Stimulated activated CD4-positive, alpha-beta T cell treated with anti-CD3 and anti-CD28 coated beads, Interleukin-1b, Interleukin-23, amount 100 ng/mL, for 1 hour (primary cell): ENCODE results near the gene CYP4F11.
"Not testable (repeated sequence)": the region's sequence is repeated elsewhere in the genome, so short reads cannot be mapped to it uniquely, and the experiment has no call there.

Experiments used
- DNase-seq, 2 donors: peaks; one replicate each; pipeline ENCODE4 v3.0.0-alpha.2; 2020; ENCODE audit warnings: low read depth in 2 of 2

Gene CYP4F11

DNA sequence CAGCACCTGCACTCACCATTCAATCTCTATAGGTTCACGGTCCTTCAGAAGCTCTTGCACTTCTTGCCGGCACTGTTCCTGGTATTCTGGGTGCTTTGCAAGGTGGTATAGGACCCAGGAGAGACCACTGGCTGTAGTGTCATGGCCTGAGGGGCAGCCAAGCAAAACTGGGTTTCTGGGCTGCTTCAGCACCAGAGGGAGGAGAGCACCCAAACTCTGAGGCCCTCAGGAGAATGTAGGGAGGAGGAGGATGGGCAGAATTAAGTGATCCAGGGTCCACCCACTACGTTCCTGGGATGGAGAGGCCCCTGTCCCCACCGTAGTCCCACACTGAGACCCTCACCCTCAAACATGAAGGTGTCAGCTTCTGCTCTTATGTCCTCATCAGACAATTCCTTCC, 12.3 kb downstream of the CYP4F11 start:
- no peak for DNase-seq

DNA sequence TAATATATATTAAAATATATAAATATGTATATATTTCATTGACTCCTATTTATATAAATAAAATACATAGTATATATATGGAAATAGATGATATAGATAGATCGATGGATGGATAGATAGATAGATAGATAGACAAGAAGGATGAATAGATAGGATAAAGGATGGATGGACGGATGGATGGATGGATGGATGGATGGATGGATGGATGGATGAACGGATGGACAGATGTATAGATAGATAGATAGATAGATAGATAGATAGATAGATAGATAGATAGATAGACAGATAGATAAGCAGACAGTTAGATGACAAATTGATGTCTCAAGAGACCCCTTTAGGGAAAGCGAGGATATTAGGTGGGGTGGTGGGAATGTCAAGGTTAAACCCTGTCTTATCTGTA, 15.1 kb downstream of the CYP4F11 start:
- no peak for DNase-seq

DNA sequence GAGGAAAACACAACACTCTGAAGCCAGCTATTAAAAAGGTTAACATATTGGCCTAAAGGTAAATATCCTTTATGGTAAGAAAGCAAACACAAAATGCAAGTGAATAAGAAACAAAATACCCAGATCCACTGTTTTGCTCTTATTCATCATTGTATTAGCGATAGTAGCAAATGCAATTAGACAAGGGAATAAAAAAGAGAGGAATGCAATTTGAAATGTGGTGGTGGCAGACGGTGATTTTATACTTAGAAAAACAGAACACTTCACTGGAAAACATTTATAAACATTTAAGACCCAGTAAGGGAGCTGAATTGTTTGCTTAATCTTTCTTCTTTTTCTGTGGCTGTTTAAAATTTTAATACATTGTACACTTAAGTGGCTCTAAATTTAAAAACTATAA, 19.2 kb downstream of the CYP4F11 start:
- DNase-seq = no peak

DNA sequence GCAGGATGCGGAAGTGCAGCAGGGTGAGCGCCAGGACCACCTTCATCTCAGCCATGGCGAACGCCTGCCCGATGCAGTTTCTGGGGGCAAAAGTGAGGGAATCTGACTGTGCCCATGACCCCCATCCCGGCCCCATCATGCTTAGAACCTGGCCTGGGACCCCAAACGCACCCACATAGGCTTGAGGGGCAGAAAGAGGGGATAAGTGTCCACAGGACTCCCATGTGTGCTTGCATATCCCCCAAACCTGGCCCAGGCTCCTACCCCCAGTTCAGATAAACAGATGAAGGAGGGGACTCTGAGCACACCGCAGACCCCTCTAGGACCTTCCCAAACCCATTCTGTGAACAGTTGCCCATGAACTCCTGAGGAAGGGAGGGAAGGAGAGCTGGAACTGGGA, 20.5 kb downstream of the CYP4F11 start:
- DNase-seq = no peak

DNA sequence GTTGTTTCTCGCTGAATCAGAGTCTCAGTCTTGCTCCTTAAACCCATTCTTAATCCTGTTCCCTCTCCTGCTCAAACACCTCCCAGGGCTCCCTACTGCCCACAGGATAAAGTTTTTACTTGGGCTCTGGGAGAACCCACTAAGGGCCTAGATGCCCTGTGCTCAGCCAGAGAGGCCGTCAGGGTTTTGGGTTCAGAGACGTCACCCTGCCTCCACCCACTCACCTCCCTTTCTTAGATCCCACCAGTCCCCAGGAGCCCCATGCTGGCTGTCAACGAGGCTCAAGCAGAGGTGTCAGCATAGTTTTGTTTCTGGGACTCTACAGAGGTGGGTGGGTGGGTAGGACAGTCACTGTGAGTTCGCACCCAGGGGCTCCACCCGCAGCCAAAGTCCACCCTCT, 20.9 kb downstream of the CYP4F11 start:
- no peak for DNase-seq

DNA sequence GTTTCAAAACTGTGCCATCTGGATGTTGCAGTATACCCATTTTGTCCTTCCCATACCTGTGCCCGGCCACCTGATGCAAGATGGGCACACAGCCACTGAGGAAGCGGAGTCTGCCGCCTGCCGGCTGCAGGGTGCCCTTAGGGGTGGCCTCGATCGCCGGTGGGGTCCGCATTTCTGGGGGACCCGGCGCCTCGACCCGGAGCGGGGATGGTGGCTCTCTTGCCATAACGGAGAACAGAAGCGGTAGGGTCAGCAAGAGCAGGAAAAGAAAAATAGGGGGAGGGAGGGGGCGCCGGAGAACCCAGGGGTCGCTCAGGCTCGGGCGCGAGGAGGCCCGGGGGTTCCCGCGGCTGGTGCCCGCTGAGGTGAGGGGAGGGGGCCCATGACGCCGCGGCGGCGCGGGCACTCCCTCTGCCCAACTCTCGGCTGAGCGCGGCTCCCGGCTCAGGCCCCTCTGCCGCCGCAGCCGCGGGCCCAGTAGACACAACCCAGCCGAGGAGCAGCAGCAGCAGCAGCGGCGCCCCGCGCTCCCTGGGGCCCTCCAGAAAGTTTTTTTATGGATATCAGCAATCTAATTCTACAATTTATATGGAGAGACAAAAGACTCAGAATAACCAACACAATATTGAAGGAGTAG, 22.6 kb downstream of the CYP4F11 start:
- DNase-seq = no peak

DNA sequence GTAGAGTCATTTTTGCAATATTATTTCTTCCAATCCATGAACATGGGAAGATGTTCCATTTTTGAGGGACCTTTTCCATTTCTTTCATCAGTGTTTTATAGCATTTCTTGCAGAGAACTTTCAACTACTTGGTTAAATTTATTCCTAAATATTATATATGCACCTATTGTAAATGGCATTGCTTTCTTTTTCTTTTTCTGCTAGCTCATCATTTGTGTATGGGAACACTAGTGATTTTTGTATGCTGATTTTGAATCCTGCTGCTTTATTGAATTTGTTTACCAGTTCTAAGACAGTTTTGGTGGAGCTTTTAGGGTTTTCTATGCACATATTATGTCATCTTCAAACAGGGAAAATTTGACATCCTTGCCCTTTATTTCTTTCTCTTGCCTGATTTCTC, 29.3 kb downstream of the CYP4F11 start:
- DNase-seq = no peak

DNA sequence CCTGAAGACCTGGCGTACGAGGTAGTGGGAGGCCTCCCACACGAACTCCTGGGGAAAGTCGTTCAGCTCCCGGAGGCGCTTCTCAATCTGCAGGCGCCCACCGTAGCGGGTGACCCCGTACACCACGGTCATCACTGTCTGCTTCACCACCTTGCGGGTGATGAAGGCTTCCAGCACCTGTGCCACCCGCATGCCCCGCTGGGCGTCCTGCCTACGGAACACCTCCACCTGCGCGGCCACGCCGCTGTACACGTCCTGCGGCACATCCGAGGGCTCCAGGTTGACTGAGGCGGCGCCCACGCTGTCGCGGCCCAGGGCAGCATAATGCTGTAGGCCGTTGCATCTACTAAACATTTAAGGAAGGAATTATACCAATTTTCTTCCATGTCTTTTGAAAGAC, 31.4 kb downstream of the CYP4F11 start:
- not testable (repeated sequence) for DNase-seq

DNA sequence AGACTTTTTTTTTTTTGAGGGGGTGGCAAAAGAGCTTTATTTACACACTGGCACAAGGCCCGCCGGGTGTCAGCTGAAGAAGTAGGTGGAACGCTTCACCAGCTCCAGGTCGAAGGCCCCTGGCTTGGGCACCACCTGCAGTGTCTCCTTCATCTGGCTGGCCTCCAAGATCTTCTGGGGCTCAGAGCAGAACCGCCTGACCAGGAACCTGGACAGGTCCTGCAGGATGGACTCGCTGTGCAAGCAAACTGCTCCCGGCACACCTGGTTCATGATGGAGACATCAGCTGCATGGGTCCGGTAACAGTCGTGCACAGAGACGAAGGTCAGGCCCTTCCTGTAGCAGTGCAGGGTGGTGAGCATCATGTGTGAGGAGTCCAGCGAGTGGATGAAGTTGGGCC, 32.1 kb downstream of the CYP4F11 start:
- no peak for DNase-seq

DNA sequence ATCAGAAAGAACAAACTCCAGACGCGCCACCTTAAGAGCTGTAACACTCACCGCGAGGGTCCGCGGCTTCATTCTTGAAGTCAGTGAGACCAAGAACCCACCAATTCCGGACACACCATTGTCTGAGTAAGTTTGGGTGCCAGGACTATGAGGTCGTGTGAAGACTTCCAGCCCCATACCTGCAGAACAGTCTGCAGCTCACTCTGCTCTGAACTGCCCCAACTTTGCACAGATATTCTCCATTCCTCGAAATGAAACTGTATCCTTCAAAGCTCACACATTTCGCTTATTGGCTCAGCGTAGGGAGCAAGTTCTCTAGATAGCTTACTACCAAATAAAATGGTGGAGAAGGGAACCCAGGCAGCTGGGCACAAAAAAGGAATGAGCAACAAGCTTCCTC, 33.8 kb downstream of the CYP4F11 start:
- DNase-seq = no peak

DNA sequence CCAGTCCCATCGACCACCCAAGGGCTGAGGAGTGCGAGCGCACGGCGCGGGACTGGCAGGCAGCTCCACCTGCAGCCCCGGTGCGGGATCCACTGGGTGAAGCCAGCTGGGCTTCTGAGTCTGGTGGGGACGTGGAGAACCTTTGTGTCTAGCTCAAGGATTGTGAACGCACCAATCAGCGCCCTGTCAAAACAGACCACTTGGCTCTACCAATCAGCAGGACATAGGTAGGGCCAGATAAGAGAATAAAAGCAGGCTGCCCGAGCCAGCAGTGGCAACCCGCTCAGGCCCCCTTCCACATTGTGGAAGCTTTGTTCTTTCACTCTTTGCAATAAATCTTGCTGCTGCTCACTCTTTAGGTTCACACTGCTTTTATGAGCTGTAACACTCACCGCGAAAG, 34.3 kb downstream of the CYP4F11 start:
- not testable (repeated sequence) for DNase-seq

DNA sequence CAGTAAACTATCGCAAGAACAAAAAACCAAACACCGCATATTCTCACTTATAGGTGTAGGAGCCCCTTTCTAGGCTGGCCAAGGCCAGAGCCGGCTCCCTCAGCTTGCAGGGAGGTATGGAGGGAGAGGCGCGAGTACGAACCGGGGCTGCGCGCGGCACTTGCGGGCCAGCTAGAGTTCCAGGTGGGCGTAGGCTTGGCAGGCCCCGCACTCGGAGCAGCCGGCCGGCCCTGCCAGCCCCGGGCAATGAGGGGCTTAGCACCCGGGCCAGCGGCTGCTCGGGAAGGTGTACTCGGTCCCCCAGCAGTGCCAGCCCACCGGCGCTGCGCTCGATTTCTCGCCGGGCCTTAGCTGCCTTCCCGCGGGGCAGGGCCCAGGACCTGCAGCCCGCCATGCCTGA, 34.8 kb downstream of the CYP4F11 start:
- DNase-seq = not testable (repeated sequence)

DNA sequence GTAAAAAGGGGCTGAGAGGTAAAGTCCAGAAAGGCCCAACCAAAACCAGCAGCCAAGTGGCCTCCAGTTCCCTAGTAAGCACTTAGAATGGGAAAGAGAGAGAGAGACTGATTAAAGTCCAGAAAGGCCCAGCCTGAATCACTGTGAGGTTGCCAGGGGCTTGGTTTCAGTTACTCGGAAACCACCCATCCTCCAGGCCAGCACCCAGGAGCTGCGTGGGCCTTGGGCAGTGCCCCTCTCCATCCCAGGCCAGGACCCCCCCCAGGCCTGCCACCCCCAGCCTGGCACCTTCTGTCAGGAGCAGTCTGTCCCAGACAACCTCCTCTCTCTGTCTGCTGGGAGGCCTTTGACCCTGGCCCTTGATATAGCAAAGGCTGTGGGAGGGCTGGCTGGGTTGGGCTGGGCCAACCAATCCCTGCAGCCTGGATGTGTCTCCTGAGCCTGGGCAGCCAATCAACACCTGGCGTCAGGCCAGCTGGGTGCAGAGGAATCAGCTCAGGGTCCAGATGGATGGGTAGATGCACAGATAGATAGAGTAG, 36.5 kb downstream of the CYP4F11 start, which contains the start of gene CYP4F2:
CYP4F2 (minus strand) TSS at position 337 of the 539 bp plus-strand sequence. CDS start 463 bp downstream, outside the sequence.
- DNase-seq = no peak

DNA sequence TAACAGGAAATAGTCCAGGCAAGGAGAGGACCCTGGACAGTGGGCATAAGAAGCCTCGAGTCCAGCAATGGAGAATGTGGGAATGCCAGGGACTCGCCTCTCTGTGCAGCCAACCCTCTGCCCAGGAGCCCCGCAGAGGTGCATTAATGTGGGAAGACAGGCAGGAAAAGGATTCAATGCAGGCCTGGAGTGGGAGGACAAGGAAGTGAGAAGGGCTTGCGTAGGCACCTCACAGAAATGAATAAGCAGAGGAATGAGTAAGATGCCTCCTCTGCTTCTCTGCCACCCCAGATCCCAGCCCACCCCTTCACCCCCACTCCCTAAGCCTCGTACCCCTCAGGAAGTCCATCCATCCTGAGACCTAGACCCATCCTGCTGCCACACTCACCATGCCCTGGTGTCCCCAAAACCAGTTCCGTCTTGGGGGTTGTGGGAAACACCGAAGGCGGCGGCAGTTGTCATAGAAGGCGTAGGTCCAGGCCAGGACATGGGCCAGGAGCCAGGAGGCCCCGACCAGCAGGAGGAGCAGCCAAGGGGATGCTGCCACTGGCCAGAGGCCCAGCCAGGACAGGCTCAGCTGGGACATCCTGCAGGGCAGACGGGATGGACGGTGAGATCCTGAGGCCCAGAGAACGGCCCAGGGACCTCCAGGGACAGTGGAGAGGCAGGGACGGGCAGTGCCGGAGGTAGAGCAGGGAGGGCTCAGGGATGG, 37.1 kb downstream of the CYP4F11 start:
- DNase-seq = no peak

DNA sequence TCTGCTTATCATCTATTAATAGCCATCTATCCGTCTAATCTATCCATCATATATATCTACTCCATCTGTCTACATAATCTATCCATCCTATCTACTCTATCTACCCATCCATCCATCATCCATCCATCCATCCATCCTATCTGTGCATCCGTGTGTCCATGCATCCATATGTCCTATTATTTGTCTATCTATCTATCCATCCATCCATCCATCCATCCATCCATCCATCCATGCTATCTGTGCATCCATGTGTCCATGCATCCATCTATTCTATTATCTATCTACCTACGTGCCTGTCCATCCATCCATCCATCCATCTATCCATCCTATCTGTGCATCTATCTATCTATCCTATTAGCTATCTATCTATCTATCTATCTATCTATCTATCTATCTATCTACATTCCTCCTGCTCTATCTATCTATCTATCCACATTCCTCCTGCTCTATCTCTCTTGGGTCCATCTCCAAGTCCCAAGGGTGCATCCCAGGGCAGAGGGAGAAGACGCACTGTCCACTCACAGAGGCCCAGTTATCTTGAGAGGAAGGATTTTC, 38.4 kb downstream of the CYP4F11 start:
- DNase-seq = no peak

DNA sequence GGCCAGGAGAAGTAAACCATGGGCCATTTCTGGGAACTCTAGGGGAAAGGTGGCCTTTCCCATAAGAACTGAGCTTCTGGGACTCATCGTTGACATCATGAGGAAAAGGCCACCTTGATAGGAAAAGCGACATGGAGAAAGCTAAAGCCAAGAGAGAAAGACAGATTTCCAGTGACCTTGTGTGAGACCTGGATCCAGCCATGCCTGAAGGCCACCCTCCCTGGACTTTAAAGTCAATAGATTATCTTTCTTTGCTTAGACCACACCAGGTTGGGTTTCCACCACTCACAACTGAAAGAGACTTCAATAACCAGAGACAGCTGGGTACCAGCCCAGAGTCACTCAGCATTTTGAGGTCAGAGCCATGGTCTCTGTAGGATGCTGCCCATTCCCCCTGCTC, 40.0 kb downstream of the CYP4F11 start:
- DNase-seq = no peak

DNA sequence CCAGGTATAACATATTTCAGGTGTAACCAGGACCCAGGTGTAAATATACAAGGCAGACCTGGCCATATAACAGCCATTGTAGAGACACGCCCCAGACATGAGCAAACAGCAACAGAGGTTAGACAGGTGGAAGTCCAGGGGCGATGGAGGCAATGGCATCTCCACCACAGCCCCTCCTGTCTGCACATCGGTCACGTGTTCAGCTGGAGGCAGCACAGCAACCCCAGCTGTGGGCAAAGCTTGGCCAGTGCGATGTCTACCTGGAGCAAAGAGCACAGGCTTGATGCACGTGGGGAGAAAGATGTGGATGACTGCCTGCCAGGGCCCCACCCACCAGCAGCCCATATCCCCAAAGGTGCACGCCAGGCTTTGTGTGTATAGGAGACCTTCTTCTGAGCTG, 40.9 kb downstream of the CYP4F11 start:
- DNase-seq = no peak

DNA sequence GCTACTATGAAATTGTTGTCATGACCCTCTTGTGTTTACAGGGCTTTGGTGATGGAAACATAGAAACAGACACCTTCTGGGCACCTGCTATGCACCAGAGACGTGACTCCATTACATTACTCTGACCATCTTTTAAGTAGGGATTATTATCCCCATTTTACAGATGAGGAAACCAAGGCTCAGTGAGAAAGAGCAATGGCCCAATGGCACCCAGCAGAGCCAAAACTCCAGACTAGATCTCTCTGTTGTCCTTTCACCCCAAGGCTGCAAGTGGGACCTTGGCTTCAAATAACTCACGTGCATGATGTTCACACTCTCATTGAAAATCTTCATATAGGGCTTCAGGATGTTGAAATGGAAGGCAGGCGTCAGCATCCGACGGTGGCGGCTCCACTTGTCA, 42.3 kb downstream of the CYP4F11 start:
- DNase-seq = no peak

DNA sequence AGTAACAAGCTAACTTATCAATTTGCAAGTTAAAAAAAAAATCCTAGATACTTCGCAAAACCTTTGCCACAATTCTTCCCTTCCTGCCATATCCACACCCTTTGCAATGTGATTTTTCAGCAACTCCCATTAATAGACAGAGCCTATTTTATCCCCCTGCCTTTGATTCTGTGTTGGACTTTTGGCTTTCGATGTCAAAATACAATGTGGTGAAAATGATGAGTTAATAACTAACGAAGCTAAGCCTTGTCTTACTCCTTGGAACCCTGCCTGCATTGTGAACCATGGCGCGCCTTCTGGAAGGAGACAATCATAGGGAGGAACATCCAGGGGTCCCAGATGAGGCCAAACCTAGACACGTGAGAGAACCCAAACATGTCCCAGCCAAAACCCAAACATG, 42.9 kb downstream of the CYP4F11 start:
- no peak for DNase-seq

DNA sequence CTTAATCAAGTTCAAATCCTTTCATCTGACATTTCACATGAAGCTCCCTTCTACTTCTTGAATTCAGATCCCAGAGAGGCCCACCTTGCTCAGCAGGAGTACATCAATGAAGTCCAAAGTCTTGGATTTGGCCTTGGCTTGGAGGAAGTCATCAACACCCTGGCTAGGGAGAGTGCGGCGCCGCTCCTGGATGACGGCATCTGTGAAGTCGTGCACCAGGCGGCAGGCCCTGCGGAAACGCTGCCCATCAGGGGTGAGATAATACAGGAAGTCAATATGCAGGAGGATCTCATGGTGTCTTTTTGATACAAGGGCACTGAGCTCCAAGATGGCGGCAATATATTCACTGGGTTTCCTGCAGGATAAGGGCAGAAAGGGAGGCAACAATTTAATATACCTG, 45.0 kb downstream of the CYP4F11 start:
- DNase-seq = not testable (repeated sequence)

DNA sequence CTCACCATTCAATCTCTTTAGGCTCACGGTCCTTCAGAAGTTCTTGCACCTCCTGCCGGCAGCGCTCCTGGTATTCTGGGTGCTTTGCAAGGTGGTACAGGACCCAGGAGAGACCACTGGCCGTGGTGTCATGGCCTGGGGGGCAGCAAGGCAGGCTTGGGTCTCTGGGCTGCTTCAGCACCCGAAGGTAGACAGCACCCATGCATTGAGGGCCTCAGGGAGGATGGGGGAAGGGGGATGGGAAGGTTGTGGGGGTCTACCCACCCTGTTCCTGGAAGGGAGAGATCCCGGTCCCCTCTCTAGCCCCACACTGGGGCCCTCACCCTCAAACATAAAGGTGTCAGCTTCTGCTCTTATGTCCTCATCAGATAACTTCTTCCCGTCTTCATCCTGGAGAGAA, 48.4 kb downstream of the CYP4F11 start:
- DNase-seq = no peak

DNA sequence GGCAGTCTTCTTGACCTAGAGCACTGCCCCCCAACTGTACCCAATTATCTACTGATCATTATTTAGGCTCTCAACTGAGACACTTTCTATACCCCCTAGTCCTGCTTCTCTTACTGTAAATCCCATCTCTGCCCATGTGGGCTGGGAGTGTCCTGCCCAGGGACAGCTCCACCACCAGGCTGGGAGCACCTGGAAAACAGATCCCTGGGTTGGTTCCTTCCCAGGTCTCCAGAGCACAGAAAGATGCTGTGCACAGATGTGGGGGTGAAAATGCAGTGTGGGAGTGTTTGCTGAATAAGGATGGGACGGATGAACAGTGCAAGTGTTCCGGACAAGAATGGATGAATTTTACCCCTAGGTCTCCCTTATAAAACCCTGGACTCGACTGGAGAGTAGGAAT, 49.2 kb downstream of the CYP4F11 start:
- no peak for DNase-seq

DNA sequence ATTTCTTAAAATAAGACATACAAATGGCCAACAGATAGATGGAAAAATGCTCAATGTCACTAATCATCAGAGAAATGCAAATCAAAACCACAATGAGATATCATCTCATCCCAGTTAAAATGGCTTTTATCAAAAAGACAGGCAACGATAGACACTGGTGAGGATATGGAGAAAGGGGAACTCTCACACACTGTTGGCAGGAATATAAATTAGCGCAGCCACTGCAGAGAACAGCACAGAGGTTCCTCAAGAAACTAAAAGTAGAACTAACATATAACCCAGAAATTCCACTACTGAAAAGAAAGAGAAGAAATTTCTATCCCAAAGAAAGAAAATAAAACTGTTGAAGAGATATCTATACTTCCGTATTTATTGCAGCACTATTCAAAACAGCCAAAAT, 51.0 kb downstream of the CYP4F11 start:
- not testable (repeated sequence) for DNase-seq
